CD4-positive, alpha-beta T cell treated with Interferon alpha-2 for 1 hour (primary cell): ENCODE data around the gene GALNT11.

Experiments
- DNase-seq, 2 donors: peaks; one replicate each; pipeline ENCODE4 v3.0.0-alpha.2; 2020 to 2022

GALNT11 gene

GRCh38 chr7:152158801-152159587 lies 133.5 kb downstream of the GALNT11 start:
- peak; percentile 11 to 36 for DNase-seq

DNA sequence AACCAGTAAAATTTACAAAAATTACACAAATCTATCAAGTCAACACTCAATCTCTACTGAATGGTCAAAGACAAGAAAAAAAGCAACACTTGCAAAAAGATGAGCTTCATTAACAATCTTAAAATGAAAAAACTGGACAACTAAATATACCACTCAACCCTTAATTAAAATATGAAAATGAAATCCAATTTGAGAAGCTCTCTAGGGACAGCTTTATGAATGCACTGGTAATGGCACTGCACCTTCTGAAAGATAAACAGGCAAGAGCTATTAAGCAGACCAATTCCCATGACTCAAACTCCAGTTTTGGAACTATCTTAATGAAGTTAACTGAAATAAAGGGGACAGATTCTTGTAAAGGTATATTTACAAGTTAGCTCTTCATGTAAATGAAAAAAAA lies 135.7 kb downstream of the GALNT11 start:
- no peak for DNase-seq

- DNase-seq, result no peak
These were observed 136.8 kb downstream of the GALNT11 start for GRCh38 chr7:152162287-152162686.
